HG03460 (cell line): ENCODE measurements around the gene ABCB9.
"Not testable (repeated sequence)": the region's sequence is repeated elsewhere in the genome, so short reads cannot be mapped to it uniquely, and the experiment has no call there.

ENCODE experiments used
- ATAC-seq: cut with Tn5 transposase; IDR thresholded peaks from one replicate; pipeline ENCODE4 v1.9.1; 2021; ENCODE audit not compliant: unreplicated experiment

ABCB9 gene

DNA sequence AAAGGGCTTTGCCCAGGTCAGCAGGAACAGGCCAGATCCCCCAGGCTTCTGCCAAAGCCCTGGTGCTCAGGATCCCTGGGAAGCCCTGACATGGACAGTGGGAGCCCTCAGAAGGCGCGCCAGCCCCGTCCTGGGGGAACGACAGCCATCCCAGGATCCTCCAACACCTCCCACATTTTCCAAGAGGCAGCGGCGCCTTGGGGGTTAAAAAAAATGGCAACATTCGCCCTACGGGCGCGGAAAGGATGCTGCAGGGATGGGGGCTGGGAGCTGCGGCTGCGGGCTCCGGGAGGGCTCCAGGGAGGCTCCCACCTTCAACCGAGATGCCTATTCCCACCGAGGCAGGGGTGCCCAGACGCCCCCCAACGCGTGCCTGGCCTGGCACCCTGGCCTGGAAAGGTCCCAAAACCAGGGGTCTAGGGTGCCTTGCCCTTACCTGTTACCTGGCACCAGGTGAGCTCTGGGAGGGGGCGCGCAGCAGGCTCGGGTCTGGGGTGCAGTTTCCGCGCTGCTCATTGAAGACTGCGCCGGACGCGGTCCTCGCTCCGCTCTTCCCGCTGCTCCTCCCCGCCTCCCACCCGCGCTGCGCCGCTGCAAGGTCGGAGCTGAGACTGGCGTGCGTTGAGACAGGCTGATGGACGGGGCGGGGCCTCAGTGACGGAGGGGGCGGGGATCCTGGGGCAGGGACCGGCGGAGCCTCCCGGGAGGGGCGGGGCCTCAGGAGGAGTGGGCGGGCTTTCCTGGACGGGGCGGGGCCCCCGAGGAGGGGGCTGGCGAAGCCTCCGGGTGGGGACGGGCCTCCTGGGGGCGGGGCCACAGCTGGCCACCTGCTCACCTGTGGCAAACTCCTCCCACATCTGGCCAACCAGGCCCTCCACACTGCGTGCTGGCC is at the start of gene ABCB9:
Gene ABCB9 (minus strand): TSS at position 613 of the 892 bp plus-strand sequence. CDS start 6,228 bp downstream, outside the sequence.
- peak; percentile 77 for ATAC-seq

DNA sequence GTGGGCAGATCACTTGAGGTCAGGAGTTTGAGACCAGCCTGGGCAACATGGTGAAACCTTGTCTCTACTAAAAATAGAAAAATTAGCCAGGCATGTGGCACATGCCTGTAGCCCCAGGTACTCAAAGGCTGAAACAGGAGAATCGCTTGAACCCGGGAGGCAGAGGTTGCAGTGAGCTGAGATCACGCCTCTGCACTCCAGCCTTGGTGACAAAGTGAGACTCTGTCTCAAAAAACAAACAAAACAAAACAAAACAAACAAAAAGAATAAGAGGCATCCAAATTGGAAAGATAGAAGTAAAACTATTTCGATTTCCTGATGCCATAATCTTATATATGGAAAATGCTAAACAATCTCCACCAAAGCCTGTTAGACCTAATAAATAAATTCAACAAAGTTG is 48.2 kb upstream of the ABCB9 start:
- ATAC-seq: not testable (repeated sequence)

DNA sequence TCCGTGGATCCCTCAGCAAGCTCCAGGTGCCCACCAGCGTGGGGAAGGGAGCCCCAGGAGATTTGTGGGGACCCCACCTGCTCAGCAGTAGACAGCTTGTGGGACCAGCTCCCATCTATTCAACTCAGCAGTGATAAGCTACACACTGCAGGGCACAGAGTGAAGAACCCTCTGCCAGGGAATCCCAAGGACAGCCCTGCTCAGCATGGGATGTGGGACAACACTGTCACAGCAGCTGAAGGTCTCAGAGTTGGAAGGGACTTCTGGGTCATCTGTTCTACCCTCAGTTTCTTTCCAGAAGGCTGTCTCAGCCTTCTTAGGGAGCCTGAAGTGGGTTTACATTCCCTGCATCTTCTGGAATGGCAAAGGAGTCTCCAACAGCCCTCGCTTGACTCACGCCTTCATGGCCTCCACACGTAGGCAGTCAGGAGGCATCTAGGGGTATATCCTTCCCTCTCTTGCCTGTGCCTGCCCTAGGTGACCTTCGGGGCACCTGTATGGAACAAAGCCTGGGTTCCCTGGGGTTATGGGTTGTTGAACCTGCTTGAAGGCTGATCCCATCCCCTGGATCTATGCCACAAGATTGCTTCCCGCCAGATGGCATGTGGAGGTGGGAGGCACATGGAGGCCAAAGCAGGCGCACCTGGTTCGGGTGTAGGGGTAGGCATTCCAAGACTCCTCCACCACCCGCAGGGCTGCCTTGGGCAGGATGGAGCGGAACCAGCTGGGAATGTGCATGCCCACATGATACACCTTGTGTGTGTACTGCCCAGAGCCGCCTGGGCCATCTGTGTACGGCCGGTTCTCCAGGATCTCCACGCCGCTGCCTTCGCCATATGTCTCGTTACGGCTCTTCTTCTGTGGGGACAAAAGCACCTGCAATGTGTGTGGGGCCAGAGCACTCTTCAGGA is 47.2 kb upstream of the ABCB9 start:
- ATAC-seq: no peak

DNA sequence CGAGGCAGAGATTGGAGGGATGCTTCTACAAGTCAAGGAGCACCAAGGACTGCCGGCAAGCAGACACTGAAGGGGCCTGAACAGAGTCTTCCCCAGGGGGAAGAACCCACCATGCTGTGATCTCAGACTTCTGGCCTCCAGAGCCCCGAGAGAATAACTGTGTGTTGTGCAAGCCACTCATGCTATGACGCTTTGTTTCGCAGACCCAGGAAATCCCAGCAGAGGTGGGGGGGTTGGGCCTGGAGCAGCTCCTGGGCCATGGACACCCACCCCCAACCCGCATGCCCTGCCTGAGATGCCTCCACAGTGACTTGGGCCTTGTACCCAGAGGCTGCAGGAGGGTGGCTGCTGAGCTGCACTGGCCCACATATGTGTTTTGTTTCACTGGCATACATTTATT is 45.4 kb upstream of the ABCB9 start:
- ATAC-seq: no peak

GRCh38 chr12:123010681-123011080 is 44.4 kb upstream of the ABCB9 start:
- no peak for ATAC-seq

DNA sequence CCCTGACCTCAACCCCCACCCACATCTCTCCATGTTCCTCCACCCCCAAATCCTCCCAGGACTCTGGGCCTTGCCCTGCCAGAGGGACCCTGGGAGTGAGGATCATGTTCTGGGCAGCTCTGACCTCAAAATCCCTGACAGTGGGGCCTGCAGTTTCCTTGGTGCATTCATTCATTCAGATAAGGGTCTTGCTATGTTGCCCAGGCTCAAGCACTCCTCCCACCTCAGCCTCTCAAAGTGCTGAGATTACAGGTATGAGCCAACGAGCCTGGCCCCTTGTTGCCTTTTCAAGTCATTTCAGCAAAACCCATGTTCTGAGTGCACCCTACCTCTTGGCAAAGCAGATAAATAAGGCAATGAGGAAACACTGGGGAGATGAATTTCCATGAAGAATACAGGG is 43.8 kb upstream of the ABCB9 start:
- ATAC-seq: no peak

DNA sequence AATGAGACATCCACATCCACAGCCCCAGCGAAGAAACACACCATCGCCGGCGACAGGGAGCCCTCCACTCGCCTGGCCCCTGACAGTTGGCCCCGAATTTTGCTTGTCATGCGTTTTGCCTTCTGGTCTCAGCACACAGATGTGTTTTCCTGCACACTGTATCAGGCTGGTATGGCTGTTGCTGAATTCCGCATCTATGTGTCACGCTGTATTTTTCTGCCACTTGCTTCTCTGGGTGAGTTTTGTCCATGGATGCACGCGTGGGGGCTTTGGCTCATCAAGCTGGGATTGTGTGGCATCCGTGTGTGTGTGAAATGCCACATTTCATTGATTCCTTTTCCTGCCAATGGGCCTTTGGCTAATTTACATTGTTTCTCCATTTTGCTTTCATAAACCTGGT is 40.7 kb upstream of the ABCB9 start:
- no peak for ATAC-seq

DNA sequence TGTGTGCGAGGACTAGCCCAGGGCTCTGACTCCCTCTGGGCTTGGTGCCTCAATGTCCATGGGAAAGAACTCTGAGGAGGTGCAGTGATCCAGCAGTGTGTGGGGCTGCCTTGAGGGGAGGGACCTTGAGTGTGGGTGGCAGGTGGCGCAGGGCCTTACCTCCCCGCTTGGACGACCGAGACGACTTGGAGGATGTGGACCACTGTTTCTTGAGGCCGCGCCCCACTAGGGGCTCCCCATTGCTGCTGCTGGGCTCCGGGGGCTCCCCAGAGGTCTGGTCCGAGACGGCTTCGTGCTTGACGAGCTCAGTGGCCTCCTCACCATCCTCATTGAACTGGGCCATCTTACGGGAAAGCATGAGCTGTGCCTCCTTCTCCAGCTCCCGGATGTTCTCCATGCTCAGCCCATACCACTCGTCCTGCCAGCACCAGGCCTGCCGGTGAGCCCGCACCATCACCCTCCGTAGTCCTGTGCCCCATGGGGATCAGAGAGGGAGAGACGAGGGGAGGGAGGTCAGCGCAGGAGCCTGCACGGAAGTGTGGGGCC is 38.9 kb upstream of the ABCB9 start:
- no peak for ATAC-seq

- no peak for ATAC-seq
Measured at GRCh38 chr12:123004287-123004686, 38.0 kb upstream of the ABCB9 start.

DNA sequence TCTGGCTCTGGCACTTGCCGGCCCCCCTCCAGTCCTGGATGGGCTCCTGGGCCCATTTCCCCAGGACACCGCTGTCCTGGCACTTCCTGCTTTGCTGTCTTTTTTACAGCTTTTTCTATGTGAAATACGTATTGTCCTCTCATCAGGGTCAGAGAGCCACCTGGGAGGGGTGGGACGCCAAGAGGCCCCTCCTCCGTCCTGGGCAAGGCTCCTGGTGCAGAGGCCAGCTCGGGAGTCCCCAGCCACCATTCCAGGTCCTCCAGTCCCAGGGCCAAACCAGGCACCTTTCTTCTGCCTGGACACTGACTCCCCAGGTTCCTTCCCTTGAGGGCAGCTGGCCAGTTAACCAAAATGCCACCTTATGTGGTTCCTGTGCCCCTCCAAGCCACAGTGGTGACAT is 37.0 kb upstream of the ABCB9 start:
- no peak for ATAC-seq

GRCh38 chr12:123001464-123001863 is 35.2 kb upstream of the ABCB9 start:
- ATAC-seq: no peak

GRCh38 chr12:123000578-123000977 is 34.3 kb upstream of the ABCB9 start:
- ATAC-seq: no peak

GRCh38 chr12:122999986-123000420 is 33.7 kb upstream of the ABCB9 start:
- no peak for ATAC-seq

- no peak for ATAC-seq
Measured at GRCh38 chr12:122999196-122999946, 33.1 kb upstream of the ABCB9 start.

DNA sequence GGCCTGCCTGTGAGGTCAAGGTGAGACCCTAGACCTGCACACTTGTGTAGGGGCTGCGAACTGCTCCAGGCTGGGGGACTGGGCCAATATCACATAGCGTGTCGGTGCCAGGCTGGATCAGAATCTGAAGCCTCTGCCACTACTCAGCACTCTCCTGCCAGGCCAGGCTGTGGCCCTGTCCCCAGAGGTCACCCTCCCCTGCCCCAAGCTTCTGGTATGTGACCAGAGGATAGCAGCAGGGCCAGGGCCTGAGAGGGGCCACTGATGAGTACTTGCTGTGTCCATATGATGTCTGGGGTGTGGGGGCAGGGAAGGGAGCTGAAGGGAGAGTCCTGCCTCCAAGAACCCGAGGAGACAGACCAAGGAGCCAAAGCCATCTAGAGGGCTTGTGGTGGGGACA is 32.1 kb upstream of the ABCB9 start:
- no peak for ATAC-seq

- ATAC-seq: no peak
Measured at GRCh38 chr12:122997343-122998250, 31.3 kb upstream of the ABCB9 start.

GRCh38 chr12:122996621-122997342 is 30.5 kb upstream of the ABCB9 start:
- ATAC-seq: no peak

DNA sequence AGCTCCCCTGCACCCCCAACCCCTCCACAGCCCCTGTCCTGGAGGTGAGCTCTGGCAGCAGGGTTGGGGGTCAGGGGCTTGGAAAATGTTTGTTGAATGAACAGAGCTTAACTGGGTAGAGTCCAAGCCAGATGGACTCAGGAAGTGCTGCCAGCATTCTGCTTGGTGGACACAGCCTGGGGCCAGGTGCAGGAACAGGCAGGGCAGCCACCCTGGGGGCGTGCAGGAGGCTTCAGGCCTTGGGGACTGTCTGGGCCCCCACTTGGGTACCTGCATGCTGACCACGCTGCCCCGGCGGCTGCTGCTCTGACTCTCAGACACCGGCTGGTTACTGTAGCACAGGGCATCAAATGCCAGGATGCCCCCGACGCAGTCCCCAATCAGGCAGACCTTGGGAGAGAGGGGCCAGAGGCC is 29.9 kb upstream of the ABCB9 start:
- no peak for ATAC-seq
